Measurements from ENCODE around the gene SLC35A2.

Gene SLC35A2

GRCh38 chrX:48904180-48904579 is 7.3 kb downstream of the SLC35A2 start:
- Histone ChIP-seq H4K91ac (ENCODE audit: low read depth, low read length, poor library complexity) (no peak overlapping the region), H3K4me1 (ENCODE audit: control insufficient read depth in 2 of 2, insufficient read depth in 1 of 2, low read depth in 1 of 2, low read length in 2 of 2) (no peaks in the 10 kb centered on the region), H3K9ac (ENCODE audit: low read depth, low read length, poor library complexity) (no peak overlapping the region), H2BK5ac (ENCODE audit: low read length) (no peak overlapping the region), H2BK15ac (ENCODE audit: low read length) (no peak overlapping the region), H2AFZ (ENCODE audit: low read length) (no peak overlapping the region), H2AK5ac (ENCODE audit: low read depth, low read length) (no peak overlapping the region), H2BK12ac (ENCODE audit: low read length) (no peak overlapping the region), H3K4ac (ENCODE audit: low read length) (no peak overlapping the region), H3K14ac (ENCODE audit: low read length) (no peak overlapping the region), H3K79me1 (ENCODE audit: low read depth, low read length) (peaks cover 1% of the 10 kb centered on the region), H3K18ac (ENCODE audit: low read length) (no peak overlapping the region), H3K27ac (replicated peaks; ENCODE audit: low read length) (no peak overlapping the region), H4K8ac (ENCODE audit: low read depth, low read length) (no peak overlapping the region), H3K36me3 (replicated peaks in 1 of 2; ENCODE audit: control insufficient read depth in 2 of 2, insufficient read depth in 2 of 2, low read length in 2 of 2) (peaks cover 8 to 65% of the 10 kb centered on the region in 2 donors), H3K23ac (ENCODE audit: low read depth, low read length, poor library complexity) (no peak overlapping the region), H3K9me3 (replicated peaks in 1 of 2; ENCODE audit: control insufficient read depth in 2 of 2, insufficient read depth in 1 of 2, low read depth in 1 of 2, low read length in 2 of 2) (no peaks in the 10 kb centered on the region), H3K4me3 (ENCODE audit: low read length in 2 of 2) (no peak overlapping the region), H2BK120ac (ENCODE audit: low read depth, low read length) (no peak overlapping the region), H3K4me2 (ENCODE audit: insufficient read depth, low read length, poor library complexity, severe bottlenecking) (no peak overlapping the region), H3K27me3 (ENCODE audit: control insufficient read depth in 3 of 3, insufficient read depth in 3 of 3, low read depth in 1 of 3, low read length in 3 of 3) (no peaks in the 10 kb centered on the region)
- WGBS, 2 donors (ENCODE audit: extremely low coverage in 2 of 2, insufficient read length in 2 of 2, insufficient replicate concordance in 1 of 2), result no CpG with 5 or more reads among the region's 8 CpGs
- DNase-seq (ENCODE audit: low spot score), result no peak

GRCh38 chrX:48903290-48903689 is 8.2 kb downstream of the SLC35A2 start:
- no peak overlapping the region for H3K14ac ChIP-seq (ENCODE audit: low read length)
- no peak overlapping the region for H4K8ac ChIP-seq (ENCODE audit: low read depth, low read length)
- H3K18ac ChIP-seq (ENCODE audit: low read length), result no peak overlapping the region
- H2AK5ac ChIP-seq (ENCODE audit: low read depth, low read length), result no peak overlapping the region
- H3K4me2 ChIP-seq (ENCODE audit: insufficient read depth, low read length, poor library complexity, severe bottlenecking), result no peak overlapping the region
- peaks cover 8 to 63% of the 10 kb centered on the region in 2 donors for H3K36me3 ChIP-seq (replicated peaks in 1 of 2; ENCODE audit: control insufficient read depth in 2 of 2, insufficient read depth in 2 of 2, low read length in 2 of 2)
- H2BK15ac ChIP-seq (ENCODE audit: low read length), result no peak overlapping the region
- no peak overlapping the region for H4K91ac ChIP-seq (ENCODE audit: low read depth, low read length, poor library complexity)
- H3K9ac ChIP-seq (ENCODE audit: low read depth, low read length, poor library complexity), result no peak overlapping the region
- peaks cover 2% of the 10 kb centered on the region in 2 donors for H3K4me1 ChIP-seq (ENCODE audit: control insufficient read depth in 2 of 2, insufficient read depth in 1 of 2, low read depth in 1 of 2, low read length in 2 of 2)
- H3K27ac ChIP-seq (replicated peaks; ENCODE audit: low read length), result no peak overlapping the region
- no peak for DNase-seq (ENCODE audit: low spot score)
- no peak overlapping the region for H2BK5ac ChIP-seq (ENCODE audit: low read length)
- H3K27me3 ChIP-seq (ENCODE audit: control insufficient read depth in 3 of 3, insufficient read depth in 3 of 3, low read depth in 1 of 3, low read length in 3 of 3), result no peaks in the 10 kb centered on the region
- H3K23ac ChIP-seq (ENCODE audit: low read depth, low read length, poor library complexity), result no peak overlapping the region
- H3K4me3 ChIP-seq (ENCODE audit: low read length in 2 of 2), result no peak overlapping the region
- no peaks in the 10 kb centered on the region for H3K9me3 ChIP-seq (replicated peaks in 1 of 2; ENCODE audit: control insufficient read depth in 2 of 2, insufficient read depth in 1 of 2, low read depth in 1 of 2, low read length in 2 of 2)
- H2BK120ac ChIP-seq (ENCODE audit: low read depth, low read length), result no peak overlapping the region
- peaks cover 1% of the 10 kb centered on the region for H3K79me1 ChIP-seq (ENCODE audit: low read depth, low read length)
- no peak overlapping the region for H3K4ac ChIP-seq (ENCODE audit: low read length)
- H2AFZ ChIP-seq (ENCODE audit: low read length), result no peak overlapping the region
- H2BK12ac ChIP-seq (ENCODE audit: low read length), result no peak overlapping the region
- WGBS, 2 donors (ENCODE audit: extremely low coverage in 2 of 2, insufficient read length in 2 of 2, insufficient replicate concordance in 1 of 2), result no CpG with 5 or more reads among the region's 6 CpGs

GRCh38 chrX:48902776-48903175 is 8.7 kb downstream of the SLC35A2 start:
- no peaks in the 10 kb centered on the region for H3K27me3 ChIP-seq (ENCODE audit: control insufficient read depth in 3 of 3, insufficient read depth in 3 of 3, low read depth in 1 of 3, low read length in 3 of 3)

GRCh38 chrX:48902135-48902534 is 9.3 kb downstream of the SLC35A2 start:
- Histone ChIP-seq H2BK12ac (ENCODE audit: low read length) (no peak overlapping the region), H3K27me3 (ENCODE audit: control insufficient read depth in 3 of 3, insufficient read depth in 3 of 3, low read depth in 1 of 3, low read length in 3 of 3) (no peaks in the 10 kb centered on the region), H3K4me3 (ENCODE audit: low read length in 2 of 2) (no peak overlapping the region), H3K27ac (replicated peaks; ENCODE audit: low read length) (no peak overlapping the region), H3K18ac (ENCODE audit: low read length) (no peak overlapping the region), H3K23ac (ENCODE audit: low read depth, low read length, poor library complexity) (no peak overlapping the region), H4K8ac (ENCODE audit: low read depth, low read length) (no peak overlapping the region), H3K9me3 (replicated peaks in 1 of 2; ENCODE audit: control insufficient read depth in 2 of 2, insufficient read depth in 1 of 2, low read depth in 1 of 2, low read length in 2 of 2) (no peaks in the 10 kb centered on the region), H3K4me1 (ENCODE audit: control insufficient read depth in 2 of 2, insufficient read depth in 1 of 2, low read depth in 1 of 2, low read length in 2 of 2) (peaks cover 2% of the 10 kb centered on the region in 2 donors), H2BK120ac (ENCODE audit: low read depth, low read length) (no peak overlapping the region), H3K9ac (ENCODE audit: low read depth, low read length, poor library complexity) (peak overlapping the region; percentile 21), H2AK5ac (ENCODE audit: low read depth, low read length) (no peak overlapping the region), H3K79me1 (ENCODE audit: low read depth, low read length) (peaks cover 1% of the 10 kb centered on the region), H2BK5ac (ENCODE audit: low read length) (no peak overlapping the region), H2AFZ (ENCODE audit: low read length) (no peak overlapping the region), H3K36me3 (replicated peaks in 1 of 2; ENCODE audit: control insufficient read depth in 2 of 2, insufficient read depth in 2 of 2, low read length in 2 of 2) (peaks cover 8 to 63% of the 10 kb centered on the region in 2 donors), H4K91ac (ENCODE audit: low read depth, low read length, poor library complexity) (no peak overlapping the region), H3K14ac (ENCODE audit: low read length) (no peak overlapping the region), H3K4ac (ENCODE audit: low read length) (no peak overlapping the region), H2BK15ac (ENCODE audit: low read length) (no peak overlapping the region), H3K4me2 (ENCODE audit: insufficient read depth, low read length, poor library complexity, severe bottlenecking) (no peak overlapping the region)
- no peak for DNase-seq (ENCODE audit: low spot score)
- WGBS, 2 donors (ENCODE audit: extremely low coverage in 2 of 2, insufficient read length in 2 of 2, insufficient replicate concordance in 1 of 2), result no CpG with 5 or more reads among the region's 20 CpGs

More at GRCh38 chrX:48902776-48903175, 8.7 kb downstream of the SLC35A2 start:
- no CpG with 5 or more reads among the region's 14 CpGs for WGBS, 2 donors (ENCODE audit: extremely low coverage in 2 of 2, insufficient read length in 2 of 2, insufficient replicate concordance in 1 of 2)
- Histone ChIP-seq H3K23ac (ENCODE audit: low read depth, low read length, poor library complexity) (no peak overlapping the region), H2BK5ac (ENCODE audit: low read length) (no peak overlapping the region), H2AFZ (ENCODE audit: low read length) (no peak overlapping the region), H2BK12ac (ENCODE audit: low read length) (no peak overlapping the region), H3K4me2 (ENCODE audit: insufficient read depth, low read length, poor library complexity, severe bottlenecking) (no peak overlapping the region), H3K4me1 (ENCODE audit: control insufficient read depth in 2 of 2, insufficient read depth in 1 of 2, low read depth in 1 of 2, low read length in 2 of 2) (peaks cover 2% of the 10 kb centered on the region in 2 donors), H3K18ac (ENCODE audit: low read length) (no peak overlapping the region), H3K27ac (replicated peaks; ENCODE audit: low read length) (no peak overlapping the region), H2AK5ac (ENCODE audit: low read depth, low read length) (no peak overlapping the region), H3K36me3 (replicated peaks in 1 of 2; ENCODE audit: control insufficient read depth in 2 of 2, insufficient read depth in 2 of 2, low read length in 2 of 2) (peaks cover 8 to 63% of the 10 kb centered on the region in 2 donors), H3K9ac (ENCODE audit: low read depth, low read length, poor library complexity) (no peak overlapping the region), H3K79me1 (ENCODE audit: low read depth, low read length) (peaks cover 1% of the 10 kb centered on the region), H3K14ac (ENCODE audit: low read length) (no peak overlapping the region), H3K4me3 (ENCODE audit: low read length in 2 of 2) (no peak overlapping the region), H3K9me3 (replicated peaks in 1 of 2; ENCODE audit: control insufficient read depth in 2 of 2, insufficient read depth in 1 of 2, low read depth in 1 of 2, low read length in 2 of 2) (no peaks in the 10 kb centered on the region), H2BK120ac (ENCODE audit: low read depth, low read length) (no peak overlapping the region), H2BK15ac (ENCODE audit: low read length) (no peak overlapping the region), H4K91ac (ENCODE audit: low read depth, low read length, poor library complexity) (no peak overlapping the region), H3K4ac (ENCODE audit: low read length) (no peak overlapping the region), H4K8ac (ENCODE audit: low read depth, low read length) (no peak overlapping the region)
- DNase-seq (ENCODE audit: low spot score), result no peak
